Mesenteric fat pad (tissue), 1 donor: ENCODE results near the gene TGFB1. TPM values are rescaled to one million over a fixed set of nuclear protein-coding genes. Genes with fewer than 3 reads are reported as not detected.
"Not testable (repeated sequence)": the region's sequence is repeated elsewhere in the genome, so short reads cannot be mapped to it uniquely, and the experiment has no call there.

Source experiments
- DNase-seq: peaks from one replicate; pipeline ENCODE4 v3.0.0-alpha.2; 2020; ENCODE audit warnings: low spot score
- total RNA-seq: library from RNA; stranded (reverse); fragmentation: NEBNext Ultra II Directional; extraction: Animal tissue kit (Norgen Biotek cat#: 25700); gene quantifications from one replicate; pipeline ENCODE4 v1.2.1, GENCODE V29; 2021
- donor health status: DM: yes; HTN: yes; CAD: no.

TGFB1 gene
- total RNA-seq, 1 donor from 2014 or later: 54.3 TPM

DNA sequence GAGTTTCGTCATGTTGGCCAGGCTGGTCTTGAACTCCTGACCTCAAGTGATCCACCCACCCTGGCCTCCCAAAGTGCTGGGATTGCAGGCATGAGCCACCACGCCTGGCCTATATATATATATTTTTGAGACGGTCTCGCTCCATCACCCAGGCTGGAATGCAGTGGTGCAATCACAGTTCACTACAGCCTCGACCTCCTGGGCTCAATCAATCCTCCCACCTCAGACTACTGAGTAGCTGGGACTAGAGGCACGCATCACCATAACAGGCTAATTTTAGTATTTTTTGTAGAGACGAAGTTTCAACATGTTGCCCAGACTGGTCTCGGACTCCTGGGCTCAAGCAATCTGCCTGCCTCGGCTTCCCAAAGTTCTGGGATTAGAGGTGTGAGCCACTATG is 6.8 kb downstream of the TGFB1 start:
- not testable (repeated sequence) for DNase-seq

DNA sequence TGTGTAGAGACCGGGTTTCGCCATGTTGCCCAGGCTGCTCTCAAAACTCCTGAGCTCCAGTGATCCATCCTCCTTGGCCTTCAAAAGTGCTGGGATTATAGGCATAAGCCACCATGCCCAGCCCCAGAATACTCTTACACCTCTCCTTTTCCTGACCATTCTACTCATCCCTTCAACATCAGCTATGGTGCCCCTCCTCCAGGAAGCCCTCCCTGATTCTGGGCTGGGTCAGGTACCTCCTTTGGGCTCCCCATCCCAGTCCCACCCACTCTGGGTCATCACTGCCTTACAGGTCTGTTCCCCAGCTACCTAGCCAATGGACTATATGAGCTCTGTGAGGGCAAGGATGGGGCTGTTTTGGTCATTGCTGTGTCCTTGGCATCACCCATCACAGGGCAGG is 9.6 kb downstream of the TGFB1 start:
- no peak for DNase-seq

DNA sequence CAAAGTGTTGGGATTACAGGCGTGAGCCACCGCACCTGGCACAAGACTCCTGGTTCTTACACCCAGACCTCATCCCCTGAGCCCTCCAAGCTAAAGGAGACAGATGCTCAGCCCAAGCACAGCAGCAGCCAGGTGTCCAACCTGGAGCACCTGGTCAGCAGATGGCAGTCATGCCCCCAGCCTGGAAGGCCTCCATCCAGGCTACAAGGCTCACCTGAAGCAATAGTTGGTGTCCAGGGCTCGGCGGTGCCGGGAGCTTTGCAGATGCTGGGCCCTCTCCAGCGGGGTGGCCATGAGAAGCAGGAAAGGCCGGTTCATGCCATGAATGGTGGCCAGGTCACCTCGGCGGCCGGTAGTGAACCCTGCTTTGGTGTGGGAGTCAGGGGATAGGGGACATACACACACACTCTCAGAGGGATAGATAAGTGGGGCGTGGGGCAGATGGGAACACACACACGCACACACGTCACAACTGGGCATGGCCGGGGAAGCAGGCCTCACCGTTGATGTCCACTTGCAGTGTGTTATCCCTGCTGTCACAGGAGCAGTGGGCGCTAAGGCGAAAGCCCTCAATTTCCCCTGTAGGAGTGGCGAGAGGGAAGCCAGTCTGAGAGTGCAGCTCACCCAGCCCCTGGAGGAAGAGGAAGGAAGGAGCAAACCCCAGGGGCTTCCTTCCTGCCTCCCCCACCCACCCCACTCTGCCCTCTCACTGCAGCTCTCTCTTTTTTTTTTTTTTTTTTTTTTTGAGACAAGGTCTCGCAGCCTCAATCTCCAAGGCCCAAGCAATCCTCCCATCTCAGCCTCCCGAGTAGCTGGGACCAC is 11.8 kb downstream of the TGFB1 start:
- DNase-seq: no peak

DNA sequence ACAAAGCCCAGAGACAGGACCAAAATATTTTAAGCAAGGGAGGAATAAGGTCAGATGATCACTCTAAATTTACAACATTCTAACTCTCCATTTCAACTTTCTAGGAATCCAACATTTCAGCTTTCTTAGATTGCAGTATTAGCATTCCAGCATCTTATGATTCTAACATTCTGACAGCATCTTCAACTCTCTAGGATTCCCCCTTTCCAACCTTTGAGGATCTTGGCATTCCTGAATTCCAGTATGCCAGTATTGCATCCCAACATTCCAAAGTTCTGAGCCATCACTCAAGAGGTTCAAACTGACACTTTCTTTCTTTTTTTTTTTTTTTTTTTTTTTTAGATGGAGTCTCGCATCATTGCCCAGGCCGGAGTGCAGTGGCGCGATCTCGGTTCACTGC is 13.8 kb downstream of the TGFB1 start:
- DNase-seq: no peak

DNA sequence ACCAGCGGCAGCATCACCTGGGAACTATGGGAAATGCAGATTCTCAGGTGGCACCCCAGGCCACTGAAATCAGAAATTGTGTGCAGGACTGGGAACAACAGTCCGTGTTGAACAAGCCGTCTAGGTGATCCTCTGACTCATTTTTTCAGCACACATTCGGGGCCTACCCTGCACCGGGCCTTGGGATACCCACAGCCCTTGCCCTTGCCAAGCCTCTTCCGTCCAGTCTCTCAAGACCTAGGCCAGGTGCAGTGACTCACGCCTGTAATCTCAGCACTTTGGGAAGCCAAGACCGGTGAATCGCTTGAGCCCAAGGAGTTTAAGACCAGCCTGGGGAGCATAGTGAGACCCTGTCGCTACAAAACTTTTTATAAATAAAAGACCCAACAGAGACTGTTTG is 18.3 kb downstream of the TGFB1 start:
- DNase-seq: no peak

DNA sequence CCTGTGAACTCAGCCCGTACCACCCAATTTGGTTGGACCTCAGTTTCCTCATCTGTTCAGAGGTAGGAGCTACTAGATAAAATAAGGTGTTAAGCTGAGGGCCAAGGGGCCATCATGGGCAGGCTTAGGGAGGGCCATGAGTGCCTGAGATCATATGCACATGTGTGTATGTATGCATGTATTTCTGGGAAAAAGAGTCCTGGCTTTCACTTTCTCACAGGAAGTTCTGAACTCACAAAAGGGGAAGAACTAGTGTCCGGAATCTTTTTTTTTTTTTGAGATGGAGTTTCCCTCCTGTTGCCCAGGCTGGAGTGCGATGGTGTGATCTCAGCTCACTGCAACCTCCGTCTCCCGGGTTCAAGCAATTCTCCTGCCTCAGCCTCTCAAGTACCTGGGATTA is 18.9 kb downstream of the TGFB1 start:
- DNase-seq: no peak

DNA sequence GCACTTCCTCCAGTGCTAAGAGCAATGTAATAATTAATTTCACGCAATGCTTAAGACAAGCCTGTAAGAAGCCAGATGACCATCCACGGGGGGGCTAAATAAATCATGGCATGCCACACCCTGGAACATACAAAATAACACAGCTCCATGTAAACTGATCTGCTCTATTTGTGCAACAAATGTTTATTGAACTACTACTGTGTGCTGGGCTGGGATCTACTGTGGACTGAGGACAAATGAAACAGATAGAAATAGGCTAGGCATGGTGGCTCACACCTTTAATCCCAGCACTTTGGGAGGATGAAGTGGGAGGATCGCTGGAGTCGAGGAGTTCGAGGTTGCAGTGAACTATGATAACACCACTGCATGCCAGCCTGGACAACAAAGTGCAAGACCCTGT is 21.3 kb downstream of the TGFB1 start:
- no peak for DNase-seq

DNA sequence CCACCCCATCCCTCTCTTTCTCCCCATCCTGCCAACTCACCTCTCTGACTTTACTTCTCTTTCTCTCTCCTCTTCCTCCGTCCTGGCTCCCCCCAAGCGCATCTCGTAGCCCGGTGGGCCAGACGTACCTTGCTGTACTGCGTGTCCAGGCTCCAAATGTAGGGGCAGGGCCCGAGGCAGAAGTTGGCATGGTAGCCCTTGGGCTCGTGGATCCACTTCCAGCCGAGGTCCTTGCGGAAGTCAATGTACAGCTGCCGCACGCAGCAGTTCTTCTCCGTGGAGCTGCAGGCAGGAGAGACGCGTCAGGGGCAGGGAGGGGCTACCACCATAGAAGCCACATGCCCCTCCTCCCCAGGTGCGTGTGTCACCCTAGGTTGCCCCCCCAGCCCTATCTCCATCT is 21.7 kb downstream of the TGFB1 start:
- no peak for DNase-seq

DNA sequence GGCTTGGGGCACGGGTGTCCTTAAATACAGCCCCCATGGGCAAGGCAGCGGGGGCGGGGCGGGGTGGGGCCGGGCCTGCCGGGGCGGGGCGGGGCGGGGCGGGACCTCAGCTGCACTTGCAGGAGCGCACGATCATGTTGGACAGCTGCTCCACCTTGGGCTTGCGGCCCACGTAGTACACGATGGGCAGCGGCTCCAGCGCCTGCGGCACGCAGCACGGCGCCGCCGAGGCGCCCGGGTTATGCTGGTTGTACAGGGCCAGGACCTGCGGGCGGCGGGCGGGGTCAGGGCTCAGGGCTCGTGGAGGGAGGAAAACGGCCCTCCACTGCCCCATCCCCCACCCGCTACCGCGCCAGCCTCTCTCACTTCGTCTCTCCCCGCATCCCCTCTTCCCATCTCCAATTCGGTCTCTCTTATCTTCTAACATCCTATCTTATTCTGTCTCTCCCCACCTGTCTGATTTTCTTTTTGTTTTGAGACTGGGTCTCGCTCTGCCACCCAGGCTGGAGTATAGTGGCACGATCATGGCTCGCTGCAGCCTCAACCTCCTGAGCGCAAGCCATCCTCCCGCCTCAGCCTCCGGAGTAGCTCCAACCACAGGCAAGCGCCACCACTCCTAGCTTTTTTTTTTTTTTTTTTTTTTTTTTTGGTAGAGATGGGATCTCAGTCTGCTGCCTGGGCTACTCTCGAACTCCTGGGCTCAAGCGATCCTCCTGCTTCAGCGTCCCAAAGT is 22.6 kb downstream of the TGFB1 start:
- no peak for DNase-seq

DNA sequence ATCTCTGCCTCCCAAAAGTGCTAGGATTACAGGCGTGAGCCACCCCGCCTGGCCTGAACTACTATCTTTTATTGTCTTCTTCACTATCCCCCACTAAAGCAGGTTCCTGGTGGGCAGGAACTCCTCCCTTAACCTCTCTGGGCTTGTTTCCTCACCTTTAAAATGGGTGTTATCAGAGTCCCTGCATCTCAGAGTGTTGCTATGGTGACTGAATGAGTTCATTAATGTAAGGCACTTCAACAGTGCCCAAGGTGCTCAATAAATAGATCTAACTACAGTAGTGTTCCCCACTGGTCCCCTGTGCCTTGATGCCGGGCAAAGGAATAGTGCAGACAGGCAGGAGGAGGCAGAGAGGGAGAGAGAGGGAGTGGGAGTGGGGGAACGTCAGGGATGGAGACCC is 23.2 kb downstream of the TGFB1 start:
- no peak for DNase-seq

DNA sequence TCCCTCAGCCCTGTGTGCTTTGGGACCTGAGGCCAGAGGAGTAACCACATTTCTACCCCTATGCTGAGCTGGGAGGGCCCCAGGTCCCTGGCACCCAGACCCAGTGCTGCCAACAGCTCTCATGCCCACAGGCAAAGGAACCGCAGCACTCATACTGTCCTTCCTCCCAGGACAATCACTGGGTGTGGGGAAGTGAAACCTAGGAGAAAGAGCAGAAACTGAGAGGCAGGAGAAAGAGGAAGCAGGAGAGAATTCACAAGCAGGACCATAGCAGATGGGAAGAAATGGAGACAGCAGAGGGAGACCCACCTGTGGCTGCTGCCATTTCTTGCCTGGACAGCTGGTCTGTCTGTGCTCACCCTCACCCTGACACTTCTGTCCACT is 24.9 kb downstream of the TGFB1 start:
- DNase-seq: no peak

DNA sequence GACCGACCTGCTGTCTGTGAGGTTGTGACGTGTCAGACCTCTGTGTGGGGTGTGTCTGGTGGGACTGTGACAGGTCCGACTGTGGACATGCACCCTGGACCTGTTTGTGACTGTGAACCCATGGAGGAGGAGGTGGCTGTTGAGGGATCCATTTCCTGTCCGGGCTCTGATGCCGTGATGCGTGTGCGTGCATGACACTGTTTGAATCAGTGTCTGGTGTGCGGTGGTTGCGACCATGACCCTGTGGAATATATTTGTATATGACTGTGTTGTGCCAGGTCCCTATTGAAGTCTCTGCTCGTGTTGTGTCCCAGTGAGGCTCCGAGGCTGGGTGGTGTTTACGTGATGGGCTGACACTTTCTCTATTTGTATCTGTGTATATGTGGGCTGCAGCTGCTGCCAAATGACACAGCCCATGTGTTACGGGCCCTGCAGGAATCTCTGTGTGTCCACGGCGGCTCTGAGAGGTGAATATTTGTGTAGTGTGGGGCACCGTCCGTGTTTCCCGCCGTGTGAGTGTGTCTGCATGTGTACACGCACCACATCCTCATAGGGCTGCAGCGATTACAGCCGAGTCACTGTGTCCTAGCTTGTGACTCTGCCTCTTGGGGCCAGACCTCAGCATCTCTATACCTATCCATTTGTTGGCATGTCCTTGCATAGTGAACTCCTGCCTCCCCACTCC is 25.4 kb downstream of the TGFB1 start:
- no peak for DNase-seq

DNA sequence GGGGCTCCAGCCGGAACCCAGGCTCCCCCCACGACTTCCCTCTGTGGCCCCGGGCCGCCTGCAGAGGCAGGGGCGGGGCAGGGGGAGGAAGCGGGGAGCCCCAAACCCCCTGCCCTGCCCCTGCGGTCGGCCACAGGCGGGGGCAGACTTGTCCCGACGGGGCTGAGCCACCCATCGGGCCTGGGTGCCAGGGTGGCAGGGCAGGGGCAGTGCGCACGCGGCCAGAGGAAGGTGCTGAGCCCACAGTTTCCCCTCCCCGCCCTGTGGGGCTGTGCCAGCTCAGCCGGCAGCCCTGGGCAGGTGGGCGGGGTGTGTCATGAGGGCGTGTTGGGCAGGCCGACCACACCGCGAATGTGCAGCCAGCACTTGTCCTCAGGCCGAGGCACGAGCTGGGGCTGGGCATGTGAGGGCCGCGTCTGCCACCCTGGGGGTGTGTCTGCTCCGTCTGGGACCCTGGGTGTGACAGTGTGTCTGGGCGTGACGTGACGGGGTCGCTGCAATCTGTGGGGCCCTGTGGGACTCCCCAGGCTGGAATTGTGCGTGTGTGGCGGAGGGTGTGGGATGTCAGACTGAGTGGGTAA is 26.1 kb downstream of the TGFB1 start:
- peak; percentile 93 for DNase-seq

DNA sequence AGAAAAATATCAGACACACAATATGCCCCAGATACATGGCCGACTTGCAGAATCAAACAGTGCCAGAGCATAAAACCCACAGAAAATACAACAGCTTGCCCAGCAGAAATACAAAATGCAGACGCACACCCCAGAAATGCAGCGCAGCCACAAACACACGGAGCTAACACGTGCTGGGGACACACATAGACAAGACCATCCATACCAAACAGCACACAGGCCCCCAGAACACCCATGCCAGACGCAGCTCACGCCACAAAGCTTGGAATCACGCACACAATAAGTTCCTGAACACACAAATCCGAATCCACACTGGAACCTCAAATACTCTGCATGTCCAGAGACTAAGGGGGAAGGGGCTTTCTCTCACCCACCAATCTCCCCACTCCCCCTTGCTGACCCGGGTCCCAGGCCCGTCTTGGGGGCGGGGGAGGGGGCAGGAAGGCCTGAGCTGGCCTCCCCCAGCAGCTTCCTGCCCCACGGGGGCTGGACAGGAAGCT is 26.6 kb downstream of the TGFB1 start:
- DNase-seq: no peak

DNA sequence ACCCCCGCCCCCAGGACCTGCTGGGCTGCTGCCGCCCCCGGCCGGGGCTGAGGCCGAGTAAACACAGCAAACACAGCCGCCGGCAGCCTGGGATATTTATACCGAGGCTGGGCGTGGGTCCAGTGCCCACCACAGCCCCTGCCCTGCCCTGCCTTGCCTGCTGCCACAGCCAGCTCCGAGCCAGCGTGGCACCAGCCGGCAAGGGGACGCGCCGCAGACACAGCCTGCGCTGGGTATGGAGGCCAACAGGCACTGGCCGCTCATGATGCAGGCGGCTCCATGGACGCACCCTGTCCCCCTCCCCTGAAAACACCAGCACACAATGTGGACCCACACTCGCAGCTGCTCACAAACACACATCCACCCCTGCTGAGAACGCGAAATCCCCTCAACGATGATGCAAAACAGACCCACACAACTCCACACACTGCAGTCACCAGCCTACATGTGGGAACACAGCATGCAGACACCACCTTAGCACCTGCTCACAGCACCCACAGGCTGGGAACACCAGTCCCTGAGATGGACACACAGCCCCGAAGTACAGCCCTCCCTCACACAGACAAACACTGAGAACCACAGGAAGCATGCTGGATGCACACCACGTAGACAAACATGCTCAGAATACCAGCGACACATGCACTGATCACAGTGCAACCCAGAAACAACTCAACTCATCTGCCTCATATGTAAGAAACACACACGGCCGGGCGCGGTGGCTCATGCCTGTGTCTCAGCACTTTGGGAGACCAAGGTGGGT is 27.6 kb downstream of the TGFB1 start:
- no peak for DNase-seq

DNA sequence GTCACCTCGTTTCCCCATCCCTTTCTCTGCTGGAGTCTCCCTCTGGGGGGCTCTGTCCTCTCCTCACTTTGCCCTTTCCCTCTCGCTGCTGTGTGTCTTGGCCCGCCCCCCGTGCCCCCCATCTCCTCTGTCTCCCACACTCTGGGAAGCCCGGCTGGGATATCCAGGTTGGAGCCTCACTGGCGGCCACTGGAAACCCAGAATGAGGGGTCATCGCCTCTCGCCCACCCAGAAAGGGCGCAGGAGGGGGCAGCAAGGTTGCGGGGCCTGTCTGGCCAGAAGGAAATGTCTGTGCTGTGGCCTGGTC is 28.1 kb downstream of the TGFB1 start:
- DNase-seq: no peak

DNA sequence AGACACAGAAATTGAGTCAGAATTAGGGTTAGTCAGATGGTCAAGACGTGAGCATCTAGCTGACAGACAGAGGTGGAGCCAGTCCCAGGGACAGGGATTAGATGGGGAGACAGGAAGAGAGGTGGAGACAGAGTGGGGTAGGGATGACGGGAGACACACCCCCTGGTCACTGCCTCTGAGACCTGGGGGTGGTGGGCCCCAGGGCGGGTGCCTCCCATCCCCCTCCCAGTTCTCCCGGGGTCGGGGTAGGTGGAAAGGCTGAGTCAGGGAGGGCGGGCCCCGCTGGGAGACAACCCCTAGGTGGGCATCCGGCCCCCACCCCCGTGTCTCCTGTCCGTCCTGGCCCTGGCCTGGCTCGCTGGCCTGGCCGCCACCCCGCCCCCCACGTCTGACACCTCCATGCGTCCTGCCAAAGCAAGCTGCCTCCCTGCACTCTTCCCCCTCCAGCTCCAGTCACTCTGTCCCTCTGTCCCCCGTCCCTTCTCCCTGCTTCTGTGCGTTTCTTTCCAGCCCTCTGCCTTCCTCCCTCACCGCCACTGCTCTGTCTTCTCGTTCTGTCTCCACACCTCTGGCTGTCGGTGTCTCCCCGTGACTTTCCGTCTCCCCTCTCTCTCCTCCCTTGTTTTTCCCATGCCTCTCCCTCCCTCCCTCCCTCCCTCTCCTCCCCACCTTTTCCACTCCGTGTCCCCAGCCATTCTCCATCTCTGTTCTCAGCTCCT is 28.6 kb downstream of the TGFB1 start:
- DNase-seq: no peak

DNA sequence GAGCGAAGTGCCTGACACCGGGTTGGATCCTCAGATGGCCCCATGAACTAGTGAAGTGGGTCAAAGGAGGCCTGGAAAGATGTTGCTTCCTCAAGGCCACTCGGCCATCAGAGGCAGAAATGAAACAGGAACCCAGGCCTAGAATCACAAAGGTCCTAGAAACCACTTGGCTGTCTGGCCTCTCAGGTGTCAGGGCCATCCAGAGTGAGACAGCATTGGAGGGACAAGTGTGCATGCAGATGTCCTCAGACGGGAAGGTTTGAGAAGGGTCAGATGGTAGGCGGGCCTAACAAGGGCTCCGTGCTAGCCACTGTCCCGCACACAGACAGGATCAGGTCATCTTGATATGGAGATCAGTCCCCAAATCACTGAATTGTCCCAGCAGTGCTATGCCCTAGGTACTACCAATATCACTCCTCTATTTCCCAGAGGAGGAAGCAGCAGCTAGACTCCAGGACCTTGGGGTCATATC is 29.5 kb downstream of the TGFB1 start:
- DNase-seq: no peak

DNA sequence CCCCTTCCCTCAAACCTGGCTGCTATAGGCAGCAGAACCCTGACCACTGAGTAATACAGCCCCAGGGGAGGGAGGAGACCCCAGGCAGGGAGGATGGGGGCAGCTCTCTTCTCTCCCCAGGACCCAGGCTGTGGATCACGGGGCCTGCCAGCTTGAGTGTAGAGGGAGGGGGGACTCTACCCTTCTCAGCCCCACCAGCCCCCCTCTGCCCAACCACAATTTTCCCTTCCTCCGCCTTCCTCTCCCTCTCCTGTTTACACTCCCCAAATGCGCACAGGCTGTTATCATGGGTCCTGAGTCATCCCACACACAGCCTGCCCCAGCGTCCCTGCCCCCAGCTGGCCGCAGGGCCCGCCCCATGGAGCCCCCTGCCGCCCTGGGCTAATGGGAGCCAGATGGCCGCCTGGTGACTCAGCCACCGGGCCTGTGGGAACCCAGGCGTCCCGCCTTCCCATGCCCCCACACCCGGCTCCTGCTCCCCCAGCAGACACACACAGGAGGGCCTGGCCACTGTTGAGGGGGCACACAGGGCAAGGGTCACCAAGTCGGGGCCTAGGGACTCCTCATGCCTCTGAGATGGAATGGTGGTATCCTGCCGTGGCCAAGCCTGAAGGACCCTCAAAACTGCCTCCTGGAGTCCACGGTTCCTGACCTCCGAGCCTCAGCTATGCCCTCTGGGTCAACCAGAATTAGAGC is 30.1 kb downstream of the TGFB1 start:
- no peak for DNase-seq

DNA sequence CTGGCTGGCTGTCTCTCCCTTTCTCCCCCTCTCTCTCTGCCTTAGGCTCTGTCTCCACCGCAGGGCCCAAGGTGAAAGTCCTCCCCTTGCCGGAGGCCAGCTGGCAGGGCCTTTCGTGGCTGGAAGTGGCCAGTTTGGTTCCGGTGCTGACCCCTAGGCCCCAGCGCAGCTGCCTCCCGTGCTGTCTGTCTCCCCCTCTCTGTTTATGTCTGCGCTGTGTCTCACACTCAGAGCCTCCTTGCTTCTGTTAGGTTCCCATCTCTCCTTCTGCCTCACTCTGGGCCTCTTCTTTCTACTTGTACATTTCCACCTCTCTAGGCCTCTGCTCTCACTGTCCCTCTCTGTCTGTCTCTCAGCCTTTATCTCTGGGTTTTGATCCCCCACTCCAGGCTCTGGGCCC is 30.7 kb downstream of the TGFB1 start:
- DNase-seq: no peak
